SH-SY5Y (cell line): ENCODE data around the gene GPR156.

Source experiments
- GATA2 ChIP-seq: IDR thresholded peaks from 2 replicates; pipeline ENCODE4 v1.6.1; 2011; ENCODE audit warnings: mild to moderate bottlenecking, low read depth, low read length
- GATA3 ChIP-seq: IDR thresholded peaks from 2 replicates; pipeline ENCODE4 v1.6.1; 2011; ENCODE audit warnings: low read depth, mild to moderate bottlenecking, low read length, moderate library complexity

GPR156 gene

DNA sequence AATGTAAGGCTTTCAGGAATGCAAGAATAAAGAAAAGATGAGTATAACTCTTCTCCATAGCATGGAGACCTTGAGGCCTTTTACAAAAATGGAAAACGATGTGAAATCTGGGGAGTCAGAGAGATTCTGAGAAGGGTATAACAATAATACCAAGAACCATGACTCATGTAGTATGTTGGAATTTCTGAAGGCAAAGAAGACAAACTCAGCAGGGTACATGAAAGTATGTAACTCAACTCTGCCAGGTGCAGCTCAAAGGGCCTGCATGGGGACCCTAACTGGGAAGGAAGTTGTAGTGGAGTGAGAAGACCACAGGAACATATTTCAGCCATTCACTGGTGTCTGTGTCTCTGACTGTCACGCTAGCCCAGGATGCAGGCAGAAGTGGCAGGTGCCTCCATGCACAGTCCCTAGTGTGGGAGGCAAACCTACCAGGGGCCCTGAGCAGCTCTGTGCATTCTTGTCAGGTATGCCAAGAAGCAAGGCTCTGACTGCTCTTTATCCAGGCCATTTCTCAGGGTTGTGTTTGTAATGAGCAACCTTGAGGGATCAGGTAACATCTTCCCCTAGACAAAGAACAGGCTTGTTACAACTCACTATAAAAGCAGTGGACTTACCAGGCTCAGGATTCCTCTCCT lies 57.2 kb downstream of the GPR156 start:
- no peak for TF ChIP-seq GATA2
- no peak for TF ChIP-seq GATA3

DNA sequence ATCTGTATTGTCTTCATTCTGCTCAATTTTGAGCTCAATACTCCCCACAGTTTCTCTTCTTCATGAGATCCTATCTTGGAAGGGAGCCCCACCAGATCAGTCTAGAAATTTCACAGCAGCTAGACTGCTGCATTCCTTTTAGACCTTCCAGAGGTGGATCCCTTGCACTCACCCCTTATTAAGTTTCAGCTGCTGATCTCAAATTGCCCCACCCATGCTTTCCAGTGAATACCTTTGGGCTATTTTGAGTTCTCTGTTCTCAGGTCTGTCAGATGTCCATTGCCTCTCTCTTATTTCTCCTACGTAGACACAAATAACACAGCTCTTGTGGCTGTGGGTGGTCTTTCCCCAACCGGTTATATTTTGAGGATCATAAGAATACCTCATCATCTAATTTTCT lies 60.8 kb downstream of the GPR156 start:
- TF ChIP-seq GATA3: no peak
- no peak for TF ChIP-seq GATA2

GRCh38 chr3:120218981-120219380 lies 66.0 kb downstream of the GPR156 start:
- TF ChIP-seq GATA2 (no peak), GATA3 (no peak)

DNA sequence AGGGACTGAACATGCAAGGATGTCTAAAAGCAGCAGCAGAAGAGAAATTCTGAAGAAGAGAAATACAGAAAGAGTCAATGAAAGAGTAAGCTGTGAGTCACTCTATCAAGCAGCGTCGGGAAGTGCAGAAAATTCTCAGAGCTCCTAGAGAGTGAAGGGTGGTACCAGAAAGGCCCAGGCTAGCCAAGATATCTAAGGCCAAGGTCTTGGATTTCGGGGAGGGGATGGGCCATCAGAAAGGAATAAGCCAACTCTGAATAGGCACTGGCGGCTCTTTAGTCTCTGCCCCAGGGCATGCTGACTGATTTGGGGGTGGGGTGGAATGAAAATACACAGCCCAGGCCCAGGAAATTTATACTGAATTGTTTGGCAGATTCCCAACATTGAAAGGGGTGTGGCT lies 70.8 kb downstream of the GPR156 start:
- TF ChIP-seq GATA3 (no peak), GATA2 (no peak)

DNA sequence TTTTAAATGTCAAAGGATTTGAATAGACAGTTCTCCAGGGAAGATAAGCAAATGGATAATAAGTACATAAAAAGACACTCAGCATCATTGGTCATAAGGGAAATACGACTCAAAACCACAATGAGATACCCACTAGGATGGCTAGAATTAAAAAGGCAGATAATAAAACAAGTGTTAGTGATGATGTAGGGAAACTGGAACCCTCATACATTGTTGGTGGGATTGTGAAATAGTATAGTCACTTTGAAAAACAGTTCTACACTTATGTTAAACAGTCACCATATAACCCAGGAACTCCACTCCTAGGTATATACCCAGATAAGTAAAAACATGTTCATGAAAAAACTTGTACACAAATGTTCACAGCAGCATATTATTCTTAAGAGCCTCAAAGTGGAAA lies 72.5 kb downstream of the GPR156 start:
- no peak for TF ChIP-seq GATA3
- TF ChIP-seq GATA2: no peak

DNA sequence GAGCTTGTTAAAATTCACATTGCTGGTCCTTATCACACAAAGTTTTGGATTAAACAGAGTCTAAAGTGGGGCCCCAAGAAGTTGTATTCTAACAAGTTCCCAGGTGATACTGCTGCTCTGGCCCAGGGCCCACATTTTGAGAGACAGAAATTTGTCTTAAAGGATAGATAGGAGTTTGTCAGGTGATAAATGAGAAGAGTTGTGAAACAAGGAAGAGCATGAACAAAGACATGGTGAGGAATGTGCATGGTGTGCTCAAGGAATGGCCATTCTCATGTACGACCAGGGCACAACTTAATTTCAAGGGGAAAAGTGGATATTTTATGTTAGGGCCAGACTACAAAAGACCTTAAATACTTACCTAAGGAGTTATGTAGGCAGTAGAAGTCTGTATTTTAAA lies 75.6 kb downstream of the GPR156 start:
- TF ChIP-seq GATA2 (no peak), GATA3 (no peak)

DNA sequence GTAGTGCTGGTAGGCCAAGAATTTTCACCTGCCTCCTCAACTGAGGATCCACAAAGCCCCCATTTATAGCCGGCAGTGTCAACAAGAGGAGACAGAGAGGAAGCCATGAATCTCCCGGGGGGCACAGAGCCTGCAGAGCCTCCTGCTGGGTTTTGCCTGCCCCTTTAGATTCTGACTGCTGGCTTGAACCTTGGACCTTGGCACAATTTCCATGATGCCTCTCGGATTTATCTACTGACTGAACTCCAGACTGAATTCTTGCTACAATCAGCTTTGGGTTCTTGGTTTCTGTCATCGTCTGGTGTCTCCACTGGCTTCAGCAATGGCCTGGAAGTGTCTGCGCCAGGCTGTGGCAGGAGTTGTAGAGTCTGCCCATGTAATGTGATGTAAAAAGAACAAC lies 80.7 kb downstream of the GPR156 start:
- TF ChIP-seq GATA2 (no peak), GATA3 (no peak)

DNA sequence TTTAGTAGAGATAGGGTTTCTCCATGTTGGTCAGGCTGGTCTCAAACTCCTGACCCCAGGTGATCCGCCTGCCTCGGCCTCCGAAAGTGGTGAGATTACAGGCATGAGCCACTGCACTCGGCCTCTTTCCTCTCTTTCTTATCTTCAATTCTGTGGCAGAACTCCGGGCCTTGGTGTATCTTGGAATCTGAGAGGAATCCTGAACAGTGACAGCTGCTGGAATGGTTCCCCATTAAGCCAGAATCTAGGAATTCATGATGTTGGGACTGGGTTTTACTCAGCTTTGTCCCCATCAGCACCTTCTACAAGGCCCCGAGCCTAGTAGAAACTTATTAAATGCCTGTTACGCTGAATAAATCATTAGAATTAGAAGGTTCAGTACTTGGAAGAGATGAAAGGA lies 81.4 kb downstream of the GPR156 start:
- no peak for TF ChIP-seq GATA3
- TF ChIP-seq GATA2: no peak

- TF ChIP-seq GATA3 (no peak), GATA2 (no peak)
Observed at GRCh38 chr3:120203016-120203415, 82.0 kb downstream of the GPR156 start.

DNA sequence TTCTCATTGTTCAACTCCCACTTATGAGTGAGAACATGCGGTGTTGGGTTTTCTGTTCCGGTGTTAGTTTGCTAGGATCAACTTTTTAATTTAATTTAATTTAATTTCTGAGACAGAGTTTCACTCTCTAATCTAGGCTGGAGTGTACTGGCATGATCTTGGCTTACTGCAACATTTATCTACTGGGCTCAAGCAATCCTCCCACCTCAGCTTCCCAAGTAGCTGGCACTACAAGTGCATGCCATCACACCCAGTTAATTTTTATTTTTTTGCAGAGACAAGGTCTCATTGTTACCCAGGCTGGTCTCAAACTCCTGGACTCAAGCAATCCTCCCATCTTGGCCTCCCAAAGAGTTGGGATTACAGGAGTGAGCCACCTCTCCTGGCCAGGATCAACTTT lies 82.7 kb downstream of the GPR156 start:
- TF ChIP-seq GATA3: no peak
- TF ChIP-seq GATA2: no peak

GRCh38 chr3:120200493-120201235 lies 84.4 kb downstream of the GPR156 start:
- TF ChIP-seq GATA3: no peak
- peak; percentile 52 for TF ChIP-seq GATA2

DNA sequence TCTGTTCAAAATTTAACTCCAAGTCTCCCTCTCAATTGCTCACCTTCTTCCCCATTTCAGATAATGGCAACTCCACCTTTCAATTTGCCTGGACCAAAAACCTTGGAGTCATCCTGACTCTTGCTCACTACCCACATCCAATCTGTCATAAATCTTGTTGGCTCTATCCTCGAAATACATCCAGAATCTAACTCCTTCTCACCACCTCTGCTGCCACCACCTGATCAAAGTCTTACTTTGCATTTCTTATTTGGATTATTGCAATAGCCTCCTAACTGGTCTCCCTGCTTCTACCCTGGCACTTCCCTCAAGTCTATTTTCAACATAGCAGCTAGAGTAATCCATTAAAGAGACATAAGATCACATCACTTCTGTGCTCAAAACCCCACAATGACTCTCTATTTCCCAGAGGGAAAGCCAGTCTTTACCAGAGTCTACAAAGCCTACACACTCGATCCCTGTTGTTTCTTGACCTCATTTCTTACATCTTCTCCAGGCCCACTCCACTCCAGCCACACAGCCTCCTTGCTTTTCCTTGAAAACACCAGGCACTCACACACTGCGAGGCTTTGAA lies 86.6 kb downstream of the GPR156 start:
- TF ChIP-seq GATA3 (no peak), GATA2 (no peak)

DNA sequence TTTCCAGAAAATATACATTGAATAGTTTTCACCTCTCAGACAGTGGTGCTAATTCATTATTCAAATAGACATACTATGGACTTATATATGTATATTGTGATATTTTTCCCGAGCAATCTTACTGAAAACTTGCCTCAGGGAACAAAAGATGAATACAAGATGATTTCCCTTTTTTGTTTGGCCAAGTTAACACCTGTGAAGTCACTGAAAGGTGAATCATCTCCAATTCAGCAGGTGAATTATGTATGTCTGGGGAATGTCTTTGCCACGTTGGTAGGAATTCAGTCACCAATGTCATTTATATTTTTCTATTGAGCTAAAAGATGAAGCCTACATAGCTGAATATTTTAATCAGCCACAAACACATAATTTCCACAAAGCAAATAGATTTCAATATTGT lies 88.2 kb downstream of the GPR156 start:
- TF ChIP-seq GATA3 (no peak), GATA2 (no peak)

DNA sequence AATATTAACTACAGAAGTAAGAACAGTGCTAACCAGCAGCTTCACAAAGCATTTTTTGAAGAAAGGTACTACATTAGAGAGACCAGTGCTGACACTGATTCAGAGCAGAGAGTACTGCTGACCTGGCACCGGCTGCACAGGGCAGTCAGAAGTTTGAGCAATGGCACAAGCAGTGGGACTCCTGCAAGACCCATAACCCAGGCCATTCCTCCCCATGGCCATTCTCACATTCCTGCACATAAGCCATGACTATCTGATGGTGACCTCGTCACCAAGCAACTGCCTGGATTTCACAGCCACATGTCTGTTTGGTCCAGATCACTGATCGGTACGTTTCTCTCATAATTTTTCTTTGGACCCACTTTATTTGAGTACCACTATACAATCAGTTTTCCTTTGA lies 88.7 kb downstream of the GPR156 start:
- TF ChIP-seq GATA3 (no peak), GATA2 (no peak)

DNA sequence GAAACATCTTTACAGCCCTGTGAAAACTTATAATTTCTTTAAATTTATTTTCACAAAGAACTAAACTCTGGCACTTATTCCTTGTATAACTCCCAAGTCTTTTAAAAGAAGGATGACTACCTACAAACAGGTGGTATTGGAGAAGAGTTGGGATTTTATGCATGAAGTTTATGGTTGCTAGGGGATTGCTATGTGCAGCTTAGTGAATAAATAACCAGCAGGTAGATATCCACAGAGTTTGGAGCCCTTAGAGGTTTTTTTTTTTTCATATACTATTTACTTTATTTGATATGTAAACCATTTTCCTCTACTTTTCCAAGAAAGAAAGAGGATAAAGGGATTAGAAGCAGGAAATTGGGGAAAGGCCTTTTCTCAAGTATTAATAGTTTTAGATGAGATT lies 91.5 kb downstream of the GPR156 start:
- TF ChIP-seq GATA3: no peak
- TF ChIP-seq GATA2: no peak
